GM18507 (cell line): ENCODE data around the gene SLC26A1.

Source experiments
- DNase-seq: peaks from one replicate; pipeline ENCODE4 v3.0.0; 2011; ENCODE audit warnings: low read depth; ENCODE audit not compliant: insufficient read length; ENCODE audit errors: extremely low spot score
- FAIRE-seq: peaks from 2 replicates; lab custom pipeline; 2011; peaks lifted over from hg19 to GRCh38; lab: Jason Lieb, UNC

The SLC26A1 gene, protein sequence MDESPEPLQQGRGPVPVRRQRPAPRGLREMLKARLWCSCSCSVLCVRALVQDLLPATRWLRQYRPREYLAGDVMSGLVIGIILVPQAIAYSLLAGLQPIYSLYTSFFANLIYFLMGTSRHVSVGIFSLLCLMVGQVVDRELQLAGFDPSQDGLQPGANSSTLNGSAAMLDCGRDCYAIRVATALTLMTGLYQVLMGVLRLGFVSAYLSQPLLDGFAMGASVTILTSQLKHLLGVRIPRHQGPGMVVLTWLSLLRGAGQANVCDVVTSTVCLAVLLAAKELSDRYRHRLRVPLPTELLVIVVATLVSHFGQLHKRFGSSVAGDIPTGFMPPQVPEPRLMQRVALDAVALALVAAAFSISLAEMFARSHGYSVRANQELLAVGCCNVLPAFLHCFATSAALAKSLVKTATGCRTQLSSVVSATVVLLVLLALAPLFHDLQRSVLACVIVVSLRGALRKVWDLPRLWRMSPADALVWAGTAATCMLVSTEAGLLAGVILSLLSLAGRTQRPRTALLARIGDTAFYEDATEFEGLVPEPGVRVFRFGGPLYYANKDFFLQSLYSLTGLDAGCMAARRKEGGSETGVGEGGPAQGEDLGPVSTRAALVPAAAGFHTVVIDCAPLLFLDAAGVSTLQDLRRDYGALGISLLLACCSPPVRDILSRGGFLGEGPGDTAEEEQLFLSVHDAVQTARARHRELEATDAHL

GRCh38 chr4:993111-994029 is at the start of gene SLC26A1:
Gene SLC26A1, minus strand, starts transcription at chr4:993404. Its CDS starts 1,701 bp downstream, at chr4:991703.
- FAIRE-seq (no peak), DNase-seq (no peak)

DNA sequence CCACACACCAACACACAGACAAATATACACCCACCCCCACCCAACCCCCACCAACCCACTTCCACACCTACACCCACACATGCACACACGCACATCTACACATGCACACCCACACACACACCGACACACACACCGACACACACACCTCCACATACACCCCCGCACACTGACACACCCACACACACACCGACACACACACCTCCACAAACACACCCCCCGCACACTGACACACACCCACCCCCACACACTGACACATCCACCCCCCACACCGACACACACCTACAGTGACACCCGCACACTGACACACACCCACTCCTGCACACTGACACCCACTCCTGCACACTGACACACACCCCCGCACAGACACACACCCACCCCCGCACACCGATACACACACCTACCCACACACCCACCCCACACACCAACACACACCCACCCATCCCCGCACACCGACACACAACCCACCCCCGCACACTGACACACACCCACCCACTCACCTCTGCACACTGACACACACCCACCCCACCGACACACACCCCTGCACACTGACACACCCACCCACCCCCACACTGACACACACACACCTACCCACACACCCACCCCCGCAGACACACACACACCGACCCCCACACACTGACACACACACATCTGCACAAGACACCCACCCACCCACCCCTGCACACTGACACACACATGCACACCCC is 49.3 kb upstream of the SLC26A1 start:
- no peak for DNase-seq
- FAIRE-seq, result no peak

- no peak for DNase-seq
- FAIRE-seq, result no peak
These were observed 48.7 kb upstream of the SLC26A1 start for GRCh38 chr4:1041936-1042330.

- FAIRE-seq (no peak), DNase-seq (no peak)
These were observed 48.1 kb upstream of the SLC26A1 start for GRCh38 chr4:1041147-1041935.

DNA sequence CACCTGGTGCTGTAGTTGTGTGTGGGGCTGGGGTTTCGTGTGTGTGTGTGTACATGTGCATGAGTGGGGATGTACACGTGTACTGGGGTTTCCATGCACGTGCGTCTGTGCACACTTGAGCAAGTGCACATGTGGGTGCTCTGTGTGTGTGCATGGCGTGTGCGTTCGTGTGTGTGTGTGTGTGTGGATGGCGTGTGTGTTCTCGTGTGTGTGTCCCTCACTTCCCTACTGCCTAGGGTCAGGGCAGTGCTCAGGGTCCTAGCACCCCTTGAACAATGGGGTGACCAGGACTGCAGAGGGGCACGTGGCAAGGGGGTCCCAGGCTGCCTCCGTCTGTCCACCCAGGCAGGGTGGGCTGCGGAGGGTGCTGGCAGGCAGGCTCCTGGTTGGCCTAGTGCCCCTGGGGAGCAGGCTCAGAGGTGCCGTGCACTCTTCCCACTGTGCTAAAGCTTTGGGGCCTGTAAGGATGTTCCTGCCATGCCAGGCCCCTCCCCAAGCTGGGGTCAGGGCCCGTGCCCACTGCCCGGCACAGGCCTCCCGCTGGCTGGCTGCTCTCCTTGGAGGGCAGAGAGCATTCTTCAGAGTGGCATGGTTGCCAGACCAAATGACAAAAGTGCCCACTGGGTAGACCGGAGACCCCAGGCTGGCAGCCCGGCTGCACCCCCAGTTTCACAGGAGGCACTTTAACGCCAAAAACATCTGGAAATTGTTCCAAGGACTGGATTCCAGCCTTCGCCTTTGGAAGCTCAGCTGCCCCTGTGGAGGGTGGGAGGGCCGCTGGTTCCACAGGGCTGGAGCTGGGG is 47.3 kb upstream of the SLC26A1 start:
- DNase-seq (no peak), FAIRE-seq (no peak)

GRCh38 chr4:1039493-1040343 is 46.5 kb upstream of the SLC26A1 start:
- no peak for DNase-seq

DNA sequence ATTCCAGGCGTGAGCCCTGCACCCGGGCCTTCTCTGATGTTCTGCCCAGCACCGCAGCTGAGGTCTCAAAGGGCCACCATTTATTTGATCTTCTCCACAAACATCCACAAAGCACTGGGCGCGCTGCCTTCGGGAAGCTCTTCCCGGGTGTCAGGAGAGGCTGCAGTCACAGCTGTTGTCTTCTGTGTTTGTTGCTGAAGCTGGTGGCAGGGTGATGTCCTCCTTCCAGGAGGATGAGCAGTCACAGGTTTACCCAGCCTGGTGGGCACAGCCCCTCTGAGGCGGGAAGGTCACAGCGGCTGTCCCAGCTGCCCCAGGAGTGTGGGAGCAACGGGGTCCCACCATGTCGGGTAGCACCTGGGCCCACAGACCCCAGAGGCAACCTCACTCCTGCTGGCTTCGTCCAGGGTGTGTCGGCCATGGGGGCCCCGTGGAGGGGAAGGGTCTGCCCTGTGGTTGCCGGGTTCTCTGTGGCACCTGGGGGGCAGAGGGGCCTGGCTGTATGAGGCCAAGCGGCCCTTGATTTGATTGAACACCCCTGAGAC is 45.8 kb upstream of the SLC26A1 start:
- FAIRE-seq, result no peak

More at GRCh38 chr4:1039493-1040343, 46.5 kb upstream of the SLC26A1 start:
- FAIRE-seq, result no peak

GRCh38 chr4:1036976-1037810 is 44.0 kb upstream of the SLC26A1 start:
- FAIRE-seq (no peak), DNase-seq (no peak)

More for the DNA sequence above, 45.8 kb upstream of the SLC26A1 start:
- no peak for DNase-seq

DNA sequence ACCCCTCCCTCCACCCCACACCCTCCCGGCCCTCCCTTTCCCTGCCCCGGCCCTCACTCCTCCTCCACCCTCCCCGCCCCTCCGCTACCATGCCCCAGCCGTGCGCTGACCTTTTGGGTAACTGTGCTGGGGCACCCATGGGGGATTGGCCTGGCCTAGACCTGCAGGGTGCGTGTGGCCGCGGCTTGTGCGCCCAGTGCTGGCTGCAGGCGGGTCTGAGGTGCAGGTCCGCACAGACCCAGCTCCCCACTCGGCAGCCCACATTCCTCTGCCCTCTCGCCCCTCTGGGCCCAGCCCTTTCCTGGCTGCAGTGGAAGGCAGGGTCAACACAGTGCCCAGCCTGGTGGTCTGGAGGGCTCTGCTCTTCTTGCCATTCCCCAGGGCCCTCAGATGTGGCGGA is 42.9 kb upstream of the SLC26A1 start:
- no peak for DNase-seq
- no peak for FAIRE-seq

- no peak for FAIRE-seq
These were observed 42.3 kb upstream of the SLC26A1 start for GRCh38 chr4:1035510-1035909.

DNA sequence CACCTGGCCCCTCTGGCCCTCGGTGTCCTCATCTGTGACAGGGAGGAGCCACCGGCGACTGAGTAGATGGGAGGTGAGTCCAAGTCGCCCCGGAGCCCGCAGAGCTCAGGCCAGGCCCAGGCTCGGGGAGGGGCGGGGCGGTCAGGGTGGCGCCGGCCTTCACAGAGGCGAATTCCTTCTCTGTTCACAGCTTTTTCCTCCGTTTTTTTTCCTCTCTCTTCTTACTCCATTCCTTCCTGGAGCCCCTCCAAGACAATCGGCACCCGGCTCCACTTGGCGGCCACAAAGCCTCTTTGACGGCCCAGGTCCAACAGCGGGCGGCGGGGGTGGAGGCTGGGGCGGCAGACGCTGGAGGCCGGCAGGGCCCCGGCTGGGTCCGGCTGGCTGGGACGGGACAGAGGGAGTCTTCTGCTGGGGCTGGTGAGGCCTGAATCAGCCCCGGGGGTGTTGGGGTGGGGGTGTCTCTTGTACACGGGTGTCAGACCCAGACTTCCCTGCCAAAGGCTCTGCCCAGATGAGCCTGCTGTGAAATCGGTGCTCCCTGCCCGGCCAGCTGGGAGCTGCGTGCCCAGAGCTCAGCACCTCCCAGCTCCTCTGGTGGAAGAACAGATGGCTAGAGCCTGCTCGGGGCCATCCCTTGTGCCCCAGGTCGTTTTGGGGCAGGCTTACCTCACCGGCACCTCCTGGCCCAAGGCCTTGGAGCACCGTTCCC is 40.8 kb upstream of the SLC26A1 start:
- DNase-seq (no peak), FAIRE-seq (no peak)

More at GRCh38 chr4:1035510-1035909, 42.3 kb upstream of the SLC26A1 start:
- DNase-seq, result no peak

DNA sequence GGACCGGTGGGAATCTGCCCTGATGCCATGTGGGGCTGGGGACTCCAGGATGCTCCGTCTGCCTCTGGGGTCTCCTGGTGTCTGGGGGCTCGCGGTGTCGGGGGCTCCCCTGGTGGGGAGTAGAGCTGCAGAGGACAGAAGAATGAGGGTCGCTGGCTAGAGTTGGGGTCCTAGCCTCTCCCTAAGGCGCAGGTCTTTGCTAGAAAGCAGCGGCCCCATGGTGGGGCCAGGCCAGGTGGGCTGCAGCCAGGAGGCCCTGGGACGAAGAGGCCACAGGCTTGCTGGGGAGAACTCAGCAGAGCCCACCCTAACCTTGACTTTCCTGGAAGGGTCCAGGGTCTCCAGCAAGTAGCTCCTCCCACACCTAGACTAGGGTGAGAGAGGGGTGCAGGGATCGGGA is 39.7 kb upstream of the SLC26A1 start:
- FAIRE-seq (no peak), DNase-seq (no peak)

DNA sequence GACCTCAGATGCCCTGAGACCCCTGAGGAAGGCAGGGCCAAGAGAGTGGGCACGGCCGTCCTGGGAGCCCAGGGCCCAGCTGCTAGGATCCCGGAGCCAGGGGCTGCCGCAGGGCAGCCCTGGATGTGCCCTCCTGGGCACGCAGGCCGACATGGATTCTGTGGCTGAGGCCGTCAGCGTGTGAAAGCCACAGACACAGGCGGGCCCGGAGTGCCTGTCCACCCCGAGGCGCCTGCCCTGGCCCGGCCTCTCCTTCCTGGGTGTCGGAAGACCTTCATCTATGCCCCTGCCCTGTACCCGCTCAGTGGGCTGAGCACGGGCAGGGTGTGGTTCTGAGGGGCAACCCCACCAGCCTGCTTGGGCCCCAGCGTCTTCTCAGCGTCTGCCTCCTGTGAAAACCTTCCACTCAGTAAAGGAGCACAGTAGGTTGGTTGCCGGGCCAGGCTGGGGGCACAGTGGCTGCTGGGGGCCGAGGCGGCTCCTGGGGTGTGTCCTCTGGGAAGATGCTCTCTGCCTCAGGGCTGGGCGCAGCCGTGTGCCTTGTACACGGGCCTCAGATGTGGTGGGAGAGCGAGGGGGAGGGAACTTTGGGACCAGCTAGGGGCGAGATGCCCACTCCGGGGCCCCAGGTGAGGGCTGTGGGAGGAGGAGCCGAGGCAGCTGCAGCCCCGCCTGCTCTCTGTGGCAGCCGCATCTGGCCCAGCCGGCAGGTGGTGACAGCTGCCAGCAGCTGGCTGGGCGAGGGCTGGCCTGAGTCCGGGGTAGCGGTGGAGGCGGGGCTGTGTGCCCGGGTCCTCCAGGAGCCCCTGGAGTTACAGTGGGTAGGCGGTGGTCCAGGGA is 39.0 kb upstream of the SLC26A1 start:
- DNase-seq, result no peak
- no peak for FAIRE-seq

DNA sequence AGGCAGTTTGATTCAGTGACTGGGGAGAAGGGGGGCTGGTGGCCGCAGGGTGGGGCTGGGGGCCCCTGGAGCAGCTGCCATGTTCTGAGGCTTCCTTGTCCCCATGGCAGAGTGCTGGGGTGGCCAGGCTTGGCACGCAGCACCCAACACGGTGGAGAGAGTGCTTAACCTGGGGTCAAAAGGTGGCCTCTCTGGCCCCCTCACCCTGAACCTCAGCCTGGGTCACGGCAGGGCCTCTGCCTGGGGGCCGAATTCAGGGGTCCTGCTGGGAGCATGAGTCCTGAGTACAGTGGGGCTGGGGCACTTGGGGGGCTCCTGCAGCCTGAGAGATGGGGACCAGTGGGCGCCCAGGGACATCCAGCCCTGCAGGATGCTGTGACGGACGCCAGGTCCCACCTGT is 38.1 kb upstream of the SLC26A1 start:
- FAIRE-seq (no peak), DNase-seq (no peak)
